ENCODE results near the gene EFHB.

Gene EFHB

DNA sequence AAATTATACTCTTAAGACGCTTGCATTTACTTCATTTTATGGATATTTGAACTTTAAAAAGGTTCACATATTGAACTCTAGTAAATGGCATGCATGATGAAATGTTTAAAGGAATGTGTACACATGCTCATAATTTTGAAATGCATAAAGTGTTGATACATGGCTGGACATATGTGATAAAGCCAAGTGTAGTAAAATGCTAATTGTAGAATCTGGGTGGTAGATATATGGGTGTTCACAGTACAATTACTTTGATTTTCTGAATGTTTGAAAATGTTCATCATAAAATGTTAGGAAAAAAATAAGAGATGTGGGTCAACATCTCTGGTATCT lies 4.2 kb upstream of the EFHB start (continued):
- TF ChIP-seq ZBTB6 (tag by site-specific recombination; IDR thresholded peaks at IDR 0.05) (no peak), ZNF514 (tag by site-specific recombination; IDR thresholded peaks at IDR 0.05) (no peak)

DNA sequence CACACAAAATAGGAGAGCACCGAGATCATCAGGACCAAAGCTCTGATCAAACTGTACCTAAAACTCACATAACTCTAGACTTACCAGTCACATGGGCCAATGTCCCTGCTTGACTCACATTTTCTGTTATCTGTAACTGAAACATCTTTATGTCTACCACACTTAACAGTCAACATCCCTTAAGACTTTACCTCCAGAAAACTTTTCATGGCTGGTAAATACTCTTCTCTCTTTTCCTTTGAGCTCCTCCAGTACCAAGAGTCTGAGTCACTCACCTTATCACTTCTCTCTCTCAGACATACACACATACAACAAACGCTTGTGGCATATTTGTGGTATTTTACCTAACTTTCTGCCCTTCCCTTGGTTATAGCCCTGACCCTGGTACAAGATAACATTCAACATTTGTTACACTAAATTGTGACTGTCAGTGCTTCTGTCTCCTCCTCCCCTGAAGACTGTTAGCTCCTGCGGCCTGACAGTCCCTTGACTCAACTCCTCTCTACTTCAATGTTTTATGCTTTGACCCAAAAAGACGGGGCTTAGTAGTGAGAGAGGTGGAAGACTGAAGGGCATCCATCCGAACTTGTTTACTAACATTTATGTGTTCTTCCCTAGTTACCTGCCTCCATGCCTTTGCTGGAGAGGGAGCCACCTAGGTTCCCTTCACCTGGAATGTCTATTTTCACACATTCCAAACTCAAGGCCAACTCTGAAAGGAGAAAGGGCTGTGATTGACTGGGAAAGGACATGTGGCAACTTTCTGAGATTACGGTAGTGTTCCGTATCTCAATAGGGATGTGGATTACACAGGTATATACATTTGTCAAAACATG lies 3.7 kb upstream of the EFHB start:
- no peak overlapping the region for H3K27ac ChIP-seq (ENCODE audit: extremely low read depth, low read depth, low read length)
- ChIA-PET CTCF (interaction anchor here (0.7 to 1.4 kb wide), 3 partner anchors 19 to 52 kb away, joined by 3 to 7 read pairs (median 3); no protein-coding TSS in a partner anchor), POLR2A (no interaction called here)

GRCh38 chr3:19932422-19932821 lies 1.6 kb downstream of the EFHB start:
- no peak overlapping the region for H3K27ac ChIP-seq (ENCODE audit: extremely low read depth, low read depth, low read length)
- TF ChIP-seq ZNF132 (tag by site-specific recombination; IDR thresholded peaks at IDR 0.05; ENCODE audit: borderline replicate concordance) (no peak), ZNF10 (tag by site-specific recombination; IDR thresholded peaks at IDR 0.05) (no peak), SCRT1 (tag by site-specific recombination; IDR thresholded peaks at IDR 0.05; ENCODE audit: borderline replicate concordance) (no peak), YY2 (tag by site-specific recombination; IDR thresholded peaks at IDR 0.05) (no peak), TRIM28 (IDR thresholded peaks at IDR 0.05; ENCODE audit: borderline replicate concordance, low read length) (no peak), ZNF146 (tag by site-specific recombination; IDR thresholded peaks at IDR 0.05) (no peak), ZNF24 (tag by site-specific recombination; IDR thresholded peaks at IDR 0.05) (no peak)
- TF ChIP-seq, protein P1, sequence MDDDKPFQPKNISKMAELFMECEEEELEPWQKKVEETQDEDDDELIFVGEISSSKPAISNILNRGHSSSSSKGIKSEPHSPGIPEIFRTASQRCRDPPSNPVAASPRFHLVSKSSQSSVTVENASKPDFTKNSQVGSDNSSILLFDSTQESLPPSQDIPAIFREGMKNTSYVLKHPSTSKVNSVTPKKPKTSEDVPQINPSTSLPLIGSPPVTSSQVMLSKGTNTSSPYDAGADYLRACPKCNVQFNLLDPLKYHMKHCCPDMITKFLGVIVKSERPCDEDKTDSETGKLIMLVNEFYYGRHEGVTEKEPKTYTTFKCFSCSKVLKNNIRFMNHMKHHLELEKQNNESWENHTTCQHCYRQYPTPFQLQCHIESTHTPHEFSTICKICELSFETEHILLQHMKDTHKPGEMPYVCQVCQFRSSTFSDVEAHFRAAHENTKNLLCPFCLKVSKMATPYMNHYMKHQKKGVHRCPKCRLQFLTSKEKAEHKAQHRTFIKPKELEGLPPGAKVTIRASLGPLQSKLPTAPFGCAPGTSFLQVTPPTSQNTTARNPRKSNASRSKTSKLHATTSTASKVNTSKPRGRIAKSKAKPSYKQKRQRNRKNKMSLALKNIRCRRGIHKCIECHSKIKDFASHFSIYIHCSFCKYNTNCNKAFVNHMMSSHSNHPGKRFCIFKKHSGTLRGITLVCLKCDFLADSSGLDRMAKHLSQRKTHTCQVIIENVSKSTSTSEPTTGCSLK (tag by site-specific recombination; IDR thresholded peaks at IDR 0.05): no peak
- H3K36me3 ChIP-seq (ENCODE audit: control insufficient read depth in 2 of 2, insufficient read depth in 1 of 2, low read length in 2 of 2): no peaks in the 10 kb centered on the region
- CTCF ChIA-PET: no interaction called here
- no peak overlapping the region for H3K4me3 ChIP-seq (ENCODE audit: low read depth, low read length)
- H3K9me3 ChIP-seq (ENCODE audit: control insufficient read depth, insufficient read depth, low read depth, low read length): no peaks in the 10 kb centered on the region
- POLR2A ChIA-PET: no interaction called here
- H3K4me1 ChIP-seq (ENCODE audit: control insufficient read depth, insufficient read depth, low read length): no peaks in the 10 kb centered on the region

More for the DNA sequence above, 3.7 kb upstream of the EFHB start:
- H3K9me3 ChIP-seq (ENCODE audit: control insufficient read depth, insufficient read depth, low read depth, low read length): no peaks in the 10 kb centered on the region
- H3K4me3 ChIP-seq (ENCODE audit: low read depth, low read length): no peak overlapping the region
- no peak for TF ChIP-seq MYNN (tag by site-specific recombination; IDR thresholded peaks at IDR 0.05; ENCODE audit: borderline replicate concordance)
- TF ChIP-seq, protein P2, sequence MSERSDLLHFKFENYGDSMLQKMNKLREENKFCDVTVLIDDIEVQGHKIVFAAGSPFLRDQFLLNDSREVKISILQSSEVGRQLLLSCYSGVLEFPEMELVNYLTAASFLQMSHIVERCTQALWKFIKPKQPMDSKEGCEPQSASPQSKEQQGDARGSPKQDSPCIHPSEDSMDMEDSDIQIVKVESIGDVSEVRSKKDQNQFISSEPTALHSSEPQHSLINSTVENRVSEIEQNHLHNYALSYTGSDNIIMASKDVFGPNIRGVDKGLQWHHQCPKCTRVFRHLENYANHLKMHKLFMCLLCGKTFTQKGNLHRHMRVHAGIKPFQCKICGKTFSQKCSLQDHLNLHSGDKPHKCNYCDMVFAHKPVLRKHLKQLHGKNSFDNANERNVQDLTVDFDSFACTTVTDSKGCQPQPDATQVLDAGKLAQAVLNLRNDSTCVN (tag by site-specific recombination; optimal IDR thresholded peaks at IDR 0.05): no peak
- TF ChIP-seq ZNF600 (tag by site-specific recombination; IDR thresholded peaks at IDR 0.05): no peak
- TF ChIP-seq, protein P3, sequence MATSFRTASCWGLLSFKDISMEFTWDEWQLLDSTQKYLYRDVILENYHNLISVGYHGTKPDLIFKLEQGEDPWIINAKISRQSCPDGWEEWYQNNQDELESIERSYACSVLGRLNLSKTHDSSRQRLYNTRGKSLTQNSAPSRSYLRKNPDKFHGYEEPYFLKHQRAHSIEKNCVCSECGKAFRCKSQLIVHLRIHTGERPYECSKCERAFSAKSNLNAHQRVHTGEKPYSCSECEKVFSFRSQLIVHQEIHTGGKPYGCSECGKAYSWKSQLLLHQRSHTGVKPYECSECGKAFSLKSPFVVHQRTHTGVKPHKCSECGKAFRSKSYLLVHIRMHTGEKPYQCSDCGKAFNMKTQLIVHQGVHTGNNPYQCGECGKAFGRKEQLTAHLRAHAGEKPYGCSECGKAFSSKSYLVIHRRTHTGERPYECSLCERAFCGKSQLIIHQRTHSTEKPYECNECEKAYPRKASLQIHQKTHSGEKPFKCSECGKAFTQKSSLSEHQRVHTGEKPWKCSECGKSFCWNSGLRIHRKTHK (tag by site-specific recombination; IDR thresholded peaks at IDR 0.05): no peak
- TF ChIP-seq ZNF24 (tag by site-specific recombination; IDR thresholded peaks at IDR 0.05): no peak
- TF ChIP-seq KLF10 (tag by site-specific recombination; IDR thresholded peaks at IDR 0.05): no peak
- no peak for TF ChIP-seq ZNF366 (tag by site-specific recombination; conservative IDR thresholded peaks at IDR 0.05)
- no peak for TF ChIP-seq ZNF585B (tag by site-specific recombination; IDR thresholded peaks at IDR 0.05)
- TF ChIP-seq ZNF433 (tag by site-specific recombination; IDR thresholded peaks at IDR 0.05; ENCODE audit: low read depth): no peak
- no peak for TF ChIP-seq ZNF174 (tag by site-specific recombination; IDR thresholded peaks at IDR 0.05)
- TF ChIP-seq ZNF785 (tag by site-specific recombination; IDR thresholded peaks at IDR 0.05): no peak
- no peak for TF ChIP-seq ZNF664 (tag by site-specific recombination; IDR thresholded peaks at IDR 0.05)
- no peaks in the 10 kb centered on the region for H3K36me3 ChIP-seq (ENCODE audit: control insufficient read depth in 2 of 2, insufficient read depth in 1 of 2, low read length in 2 of 2)
- no peaks in the 10 kb centered on the region for H3K4me1 ChIP-seq (ENCODE audit: control insufficient read depth, insufficient read depth, low read length)

Data from HEK293 (cell line).